GM12891 (cell line): ENCODE results near the gene AK4.

Experiments
- POLR2A ChIP-seq: IDR thresholded peaks from 2 replicates; pipeline ENCODE4 v1.6.1; 2011; ENCODE audit warnings: low read depth, low read length, control low read depth
- POLR2AphosphoS5 ChIP-seq: IDR thresholded peaks from 2 replicates; pipeline ENCODE4 v1.6.1; 2011; ENCODE audit warnings: low read depth, low read length, control low read depth
- POU2F2 ChIP-seq: IDR thresholded peaks from 2 replicates; pipeline ENCODE4 v1.6.1; 2011; ENCODE audit warnings: low read depth, mild to moderate bottlenecking, control low read depth, low read length, moderate library complexity
- SPI1 ChIP-seq: IDR thresholded peaks from 2 replicates; pipeline ENCODE4 v1.6.1; 2011; ENCODE audit warnings: low read depth, low read length, control low read depth
- TAF1 ChIP-seq: IDR thresholded peaks from 2 replicates; pipeline ENCODE4 v1.6.1; 2011; ENCODE audit warnings: low read depth, low read length, control low read depth

DNA sequence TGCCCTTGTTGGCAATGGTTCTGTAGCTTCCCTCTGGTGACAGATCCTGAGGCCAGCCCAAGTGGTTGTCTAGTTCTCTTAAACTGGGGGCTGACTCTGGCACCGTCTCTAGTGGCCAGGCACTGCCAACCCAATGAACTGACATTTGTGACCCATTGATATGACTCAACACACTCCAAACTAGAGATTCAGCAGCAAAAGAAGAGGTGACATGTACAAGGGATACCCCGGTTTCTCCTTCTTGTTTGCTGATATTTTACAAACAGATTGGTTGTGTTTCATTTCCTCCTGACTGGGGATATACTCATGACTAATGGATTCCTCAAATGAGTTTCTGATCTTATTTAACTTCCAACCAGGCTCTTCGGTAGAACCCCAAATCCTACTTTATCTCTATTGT lies 95.5 kb downstream of the AK4 start:
- TF ChIP-seq POLR2A (no peak), TAF1 (no peak), POLR2AphosphoS5 (no peak), POU2F2 (no peak), SPI1 (0 out of 2 replicates have a peak, but pooled peaks have one; percentile 15)
